ENCODE results near the gene TMEM217. TPM values are rescaled to one million over a fixed set of nuclear protein-coding genes. Genes with fewer than 3 reads are reported as not detected.

Gene TMEM217
- total RNA-seq, 1 experiment from 2014 or later, result 0.74 TPM

Other genes starting within 250 kb of the TMEM217 start
- 41.4 and 49.8 TPM in 2 replicates for gene PIM1, start 88.0 kb downstream of the TMEM217 start, total RNA-seq (2014; rRNA removed; shearing (Covaris generic))
- 4.4 and 6.6 TPM in 2 replicates for gene TBC1D22B, start 372 bp downstream of the TMEM217 start, total RNA-seq (2014; rRNA removed; shearing (Covaris generic))
- 33.6 and 34.4 TPM in 2 replicates for gene RNF8, start 95.8 kb upstream of the TMEM217 start, total RNA-seq (2014; rRNA removed; shearing (Covaris generic))
- 37.3 and 39.1 TPM in 2 replicates for gene CMTR1, start 175.1 kb upstream of the TMEM217 start, total RNA-seq (2014; rRNA removed; shearing (Covaris generic))
- gene CCDC167, start 241.7 kb upstream of the TMEM217 start, total RNA-seq (2014; rRNA removed; shearing (Covaris generic)), result 107 and 146 TPM in 2 replicates

Measured in SJSA1 (cell line).